Measurements from ENCODE around the gene MYL7. TPM values are rescaled to one million over a fixed set of nuclear protein-coding genes. Genes with fewer than 3 reads are reported as not detected.
A peak's percentile ranks its signal among the peaks of the same experiment; 100 is the strongest.

MYL7 gene
- total RNA-seq, 4 donors from 2014 or later, result not detected

- Histone ChIP-seq H3K4me1 (peaks cover 0 to 96% (median 16%) of the 10 kb centered on the region in 3 donors), H3K27ac (peak overlapping the region in 3 of 4 donors; percentile 91 to 93 (median 92)), H3K27me3 (no peaks in the 10 kb centered on the region), H3K36me3 (peaks cover 0 to 50% of the 10 kb centered on the region in 2 donors), H3K9me3 (no peaks in the 10 kb centered on the region), H3K4me3 (peak overlapping the region in 1 of 2 donors; percentile 68)
- no peak for ATAC-seq
- 81 to 100% methylated on average over 1 to 3 of the region's 10 CpGs for WGBS, 2 donors (ENCODE audit: low coverage in 1 of 2)
- TF ChIP-seq POLR2A (IDR thresholded peaks at IDR 0.05), result no peak
- TF ChIP-seq POLR2AphosphoS5 (IDR thresholded peaks at IDR 0.05), result no peak
- TF ChIP-seq CTCF (IDR thresholded peaks at IDR 0.05), result no peak
- TF ChIP-seq EP300 (IDR thresholded peaks at IDR 0.05), result no peak
Measured at GRCh38 chr7:44106311-44107065, 34.6 kb downstream of the MYL7 start.

GRCh38 chr7:44105832-44106231 is 35.3 kb downstream of the MYL7 start:
- Histone ChIP-seq H3K27me3 (no peaks in the 10 kb centered on the region), H3K27ac (peak overlapping the region; percentile 76 to 93 (median 92)), H3K4me3 (peak overlapping the region in 1 of 2 donors; percentile 68), H3K36me3 (peaks cover 0 to 44% of the 10 kb centered on the region in 2 donors), H3K4me1 (peaks cover 0 to 97% (median 16%) of the 10 kb centered on the region in 3 donors), H3K9me3 (no peaks in the 10 kb centered on the region)
- no peak for ATAC-seq
- no peak for TF ChIP-seq CTCF (IDR thresholded peaks at IDR 0.05)
- TF ChIP-seq POLR2AphosphoS5 (IDR thresholded peaks at IDR 0.05), result no peak
- TF ChIP-seq POLR2A (IDR thresholded peaks at IDR 0.05), result no peak
- TF ChIP-seq EP300 (IDR thresholded peaks at IDR 0.05), result no peak
- WGBS, 2 donors (ENCODE audit: low coverage in 1 of 2), result no CpG with 5 or more reads among the region's 2 CpGs

- peaks cover 0 to 97% (median 22%) of the 10 kb centered on the region in 3 donors for H3K4me1 ChIP-seq
- peak overlapping the region; percentile 37 to 68 for H3K4me3 ChIP-seq
- no peak for TF ChIP-seq EP300 (IDR thresholded peaks at IDR 0.05)
- peak in 1 of 4 experiments; percentile 37 for TF ChIP-seq CTCF (IDR thresholded peaks at IDR 0.05)
- peak; percentile 81 for TF ChIP-seq POLR2AphosphoS5 (IDR thresholded peaks at IDR 0.05)
- ATAC-seq, result peak; percentile 64
- WGBS, 2 donors (ENCODE audit: low coverage in 1 of 2), result 24 to 32% methylated on average over 2 to 8 of the region's 28 CpGs
- H3K36me3 ChIP-seq, result peaks cover 0 to 37% of the 10 kb centered on the region in 2 donors
- no peaks in the 10 kb centered on the region for H3K9me3 ChIP-seq
- H3K27me3 ChIP-seq, result no peaks in the 10 kb centered on the region
- peak overlapping the region; percentile 76 to 93 (median 92) for H3K27ac ChIP-seq
Measured at GRCh38 chr7:44104860-44105771, 36.0 kb downstream of the MYL7 start.

- H3K27ac ChIP-seq, result peak within 1 kb of the TSS; percentile 76 to 93 (median 92)
- TF ChIP-seq EP300 (IDR thresholded peaks at IDR 0.05) (no peak), POLR2AphosphoS5 (IDR thresholded peaks at IDR 0.05) (peak; percentile 23), POLR2A (IDR thresholded peaks at IDR 0.05) (peak in 1 of 2 donors; percentile 29), CTCF (IDR thresholded peaks at IDR 0.05) (no peak)
- H3K36me3 ChIP-seq, result peaks cover 0 to 27% of the 10 kb centered on the region in 2 donors
- H3K4me3 ChIP-seq, result peak within 1 kb of the TSS; percentile 37 to 68
- H3K9me3 ChIP-seq, result no peaks in the 10 kb centered on the region
- H3K27me3 ChIP-seq, result no peaks in the 10 kb centered on the region
- peak; percentile 52 for ATAC-seq
- 0% methylated on average over 4 of the region's 87 CpGs; no CpG with 5 or more reads in 1 of the 2 donors for WGBS, 2 donors (ENCODE audit: low coverage in 1 of 2)
- H3K4me1 ChIP-seq, result peaks cover 0 to 98% (median 22%) of the 10 kb centered on the region in 3 donors
Measured at GRCh38 chr7:44103923-44104859, 36.9 kb downstream of the MYL7 start, which contains the start of gene AEBP1. Gene AEBP1 (plus strand): TSS chr7:44104345. CDS start chr7:44104666, 321 bp downstream.

Measured in gastroesophageal sphincter (tissue), 4 donors.